Neuron (in vitro differentiated cells): ENCODE measurements around the gene ABHD1.

Experiments
- H2AFZ ChIP-seq: one replicate; pipeline ENCODE4 v1.6.1; 2013; ENCODE audit warnings: low read depth, mild to moderate bottlenecking, inconsistent platforms, low read length, moderate library complexity
- H3K27me3 ChIP-seq: one replicate; pipeline ENCODE4 v1.6.1; 2013; ENCODE audit warnings: low read length; ENCODE audit not compliant: insufficient read depth
- H3K36me3 ChIP-seq: one replicate; pipeline ENCODE4 v1.6.1; 2013; ENCODE audit warnings: low read length; ENCODE audit not compliant: insufficient read depth
- H3K4me1 ChIP-seq: one replicate; pipeline ENCODE4 v1.6.1; 2013; ENCODE audit warnings: low read length; ENCODE audit not compliant: insufficient read depth
- H3K4me3 ChIP-seq: 2 replicates; pipeline ENCODE4 v1.5.1; 2013; ENCODE audit warnings: mild to moderate bottlenecking, low read length, moderate library complexity
- H3K9me3 ChIP-seq: one replicate; pipeline ENCODE4 v1.6.1; 2013; ENCODE audit warnings: low read length

Gene ABHD1

GRCh38 chr2:27128668-27129571 lies 5.3 kb downstream of the ABHD1 start:
- H3K36me3 ChIP-seq: peaks cover 32% of the 10 kb centered on the region
- H2AFZ ChIP-seq: no peak overlapping the region
- H3K4me1 ChIP-seq: peaks cover 6% of the 10 kb centered on the region
- no peaks in the 10 kb centered on the region for H3K9me3 ChIP-seq
- H3K4me3 ChIP-seq: no peak overlapping the region
- H3K27me3 ChIP-seq: peaks cover 5% of the 10 kb centered on the region

GRCh38 chr2:27130396-27130795 lies 6.8 kb downstream of the ABHD1 start:
- Histone ChIP-seq H2AFZ (no peak overlapping the region), H3K27me3 (no peaks in the 10 kb centered on the region), H3K36me3 (peaks cover 32% of the 10 kb centered on the region), H3K9me3 (no peaks in the 10 kb centered on the region), H3K4me1 (peaks cover 6% of the 10 kb centered on the region), H3K4me3 (no peak overlapping the region)

GRCh38 chr2:27131429-27131828 lies 7.8 kb downstream of the ABHD1 start:
- Histone ChIP-seq H3K4me1 (peaks cover 6% of the 10 kb centered on the region), H3K36me3 (peaks cover 32% of the 10 kb centered on the region), H3K27me3 (no peaks in the 10 kb centered on the region), H3K4me3 (no peak overlapping the region), H2AFZ (no peak overlapping the region), H3K9me3 (no peaks in the 10 kb centered on the region)

- Histone ChIP-seq H3K4me3 (peak overlapping the region; percentile 85), H2AFZ (peak overlapping the region; percentile 88), H3K9me3 (no peaks in the 10 kb centered on the region), H3K4me1 (peaks cover 6% of the 10 kb centered on the region), H3K36me3 (peaks cover 32% of the 10 kb centered on the region), H3K27me3 (peaks cover 8% of the 10 kb centered on the region)
These were observed 9.7 kb downstream of the ABHD1 start for GRCh38 chr2:27133195-27133875.

- Histone ChIP-seq H3K4me3 (peak within 1 kb of the TSS; percentile 85), H3K36me3 (peaks cover 28% of the 10 kb centered on the region), H2AFZ (peak within 1 kb of the TSS; percentile 88), H3K9me3 (no peaks in the 10 kb centered on the region), H3K4me1 (peaks cover 6% of the 10 kb centered on the region), H3K27me3 (peaks cover 16% of the 10 kb centered on the region)
These were observed 10.5 kb downstream of the ABHD1 start, which contains the start of gene PREB for GRCh38 chr2:27133905-27134780. TSS of gene PREB (minus strand) at chr2:27134636. CDS start at chr2:27134421, 215 bp downstream.

- no peaks in the 10 kb centered on the region for H3K9me3 ChIP-seq
- peaks cover 20% of the 10 kb centered on the region for H3K27me3 ChIP-seq
- H2AFZ ChIP-seq: peak overlapping the region; percentile 88
- peak overlapping the region; percentile 7 for H3K4me3 ChIP-seq
- H3K4me1 ChIP-seq: peaks cover 6% of the 10 kb centered on the region
- peaks cover 25% of the 10 kb centered on the region for H3K36me3 ChIP-seq
These were observed 11.3 kb downstream of the ABHD1 start for GRCh38 chr2:27134781-27135477.

GRCh38 chr2:27135478-27135955 lies 11.9 kb downstream of the ABHD1 start:
- H3K27me3 ChIP-seq: peaks cover 20% of the 10 kb centered on the region
- H3K36me3 ChIP-seq: peaks cover 21% of the 10 kb centered on the region
- H3K4me3 ChIP-seq: no peak overlapping the region
- no peak overlapping the region for H2AFZ ChIP-seq
- no peaks in the 10 kb centered on the region for H3K9me3 ChIP-seq
- peaks cover 6% of the 10 kb centered on the region for H3K4me1 ChIP-seq

- no peak overlapping the region for H2AFZ ChIP-seq
- H3K27me3 ChIP-seq: peaks cover 20% of the 10 kb centered on the region
- peaks cover 6% of the 10 kb centered on the region for H3K4me1 ChIP-seq
- H3K4me3 ChIP-seq: no peak overlapping the region
- peaks cover 10% of the 10 kb centered on the region for H3K36me3 ChIP-seq
- H3K9me3 ChIP-seq: no peaks in the 10 kb centered on the region
These were observed 13.1 kb downstream of the ABHD1 start for GRCh38 chr2:27136751-27137150.

GRCh38 chr2:27137322-27137935 lies 13.8 kb downstream of the ABHD1 start:
- Histone ChIP-seq H2AFZ (no peak overlapping the region), H3K4me1 (peaks cover 6% of the 10 kb centered on the region), H3K36me3 (peaks cover 3% of the 10 kb centered on the region), H3K9me3 (no peaks in the 10 kb centered on the region), H3K27me3 (peaks cover 20% of the 10 kb centered on the region), H3K4me3 (no peak overlapping the region)

- Histone ChIP-seq H2AFZ (no peak overlapping the region), H3K36me3 (no peaks in the 10 kb centered on the region), H3K4me1 (peaks cover 6% of the 10 kb centered on the region), H3K9me3 (no peaks in the 10 kb centered on the region), H3K4me3 (no peak overlapping the region), H3K27me3 (peaks cover 20% of the 10 kb centered on the region)
These were observed 14.5 kb downstream of the ABHD1 start for GRCh38 chr2:27138111-27138510.

GRCh38 chr2:27139310-27139709 lies 15.7 kb downstream of the ABHD1 start, which contains the start of gene PRR30:
TSS of gene PRR30 (minus strand) at chr2:27139410. CDS start at chr2:27138329, 1,081 bp downstream.
- Histone ChIP-seq H3K4me3 (no peak within 1 kb of the TSS), H3K4me1 (no peaks in the 10 kb centered on the region), H3K36me3 (no peaks in the 10 kb centered on the region), H2AFZ (no peak within 1 kb of the TSS), H3K9me3 (no peaks in the 10 kb centered on the region), H3K27me3 (peaks cover 20% of the 10 kb centered on the region)

GRCh38 chr2:27143285-27143684 lies 19.7 kb downstream of the ABHD1 start:
- Histone ChIP-seq H3K9me3 (no peaks in the 10 kb centered on the region), H2AFZ (no peak overlapping the region), H3K27me3 (peaks cover 13% of the 10 kb centered on the region), H3K36me3 (no peaks in the 10 kb centered on the region), H3K4me3 (no peak overlapping the region), H3K4me1 (no peaks in the 10 kb centered on the region)
